ENCODE data around the gene NLGN1.

NLGN1 gene

GRCh38 chr3:173755161-173755560 is 357.6 kb downstream of the NLGN1 start:
- no peak for DNase-seq (ENCODE audit: low read depth, low spot score)

GRCh38 chr3:173761161-173761560 is 363.6 kb downstream of the NLGN1 start:
- DNase-seq (ENCODE audit: low read depth, low spot score) = no peak

GRCh38 chr3:173762501-173762900 is 365.0 kb downstream of the NLGN1 start:
- DNase-seq (ENCODE audit: low read depth, low spot score) = no peak

GRCh38 chr3:173770011-173770410 is 372.5 kb downstream of the NLGN1 start:
- DNase-seq (ENCODE audit: low read depth, low spot score) = no peak

- peak; percentile 24 for DNase-seq (ENCODE audit: low read depth, low spot score)
These were observed 373.4 kb downstream of the NLGN1 start for GRCh38 chr3:173770796-173771573.

- no peak for DNase-seq (ENCODE audit: low read depth, low spot score)
These were observed 376.3 kb downstream of the NLGN1 start for GRCh38 chr3:173773800-173774199.

- DNase-seq (ENCODE audit: low read depth, low spot score) = no peak
These were observed 376.8 kb downstream of the NLGN1 start for GRCh38 chr3:173774294-173774693.

- DNase-seq (ENCODE audit: low read depth, low spot score) = no peak
These were observed 380.7 kb downstream of the NLGN1 start for GRCh38 chr3:173778251-173778650.

GRCh38 chr3:173780067-173780466 is 382.5 kb downstream of the NLGN1 start:
- no peak for DNase-seq (ENCODE audit: low read depth, low spot score)

GRCh38 chr3:173785004-173785403 is 387.5 kb downstream of the NLGN1 start:
- peak; percentile 7 for DNase-seq (ENCODE audit: low read depth, low spot score)

GRCh38 chr3:173789530-173790162 is 392.1 kb downstream of the NLGN1 start:
- DNase-seq (ENCODE audit: low read depth, low spot score) = no peak

- no peak for DNase-seq (ENCODE audit: low read depth, low spot score)
These were observed 396.4 kb downstream of the NLGN1 start for GRCh38 chr3:173793963-173794362.

GRCh38 chr3:173796405-173796804 is 398.9 kb downstream of the NLGN1 start:
- no peak for DNase-seq (ENCODE audit: low read depth, low spot score)

- DNase-seq (ENCODE audit: low read depth, low spot score) = no peak
These were observed 399.3 kb downstream of the NLGN1 start for GRCh38 chr3:173796890-173797289.

- DNase-seq (ENCODE audit: low read depth, low spot score) = no peak
These were observed 401.7 kb downstream of the NLGN1 start for GRCh38 chr3:173799060-173799816.

- no peak for DNase-seq (ENCODE audit: low read depth, low spot score)
These were observed 402.6 kb downstream of the NLGN1 start for GRCh38 chr3:173800154-173800553.

- DNase-seq (ENCODE audit: low read depth, low spot score) = no peak
These were observed 417.3 kb downstream of the NLGN1 start for GRCh38 chr3:173814809-173815208.

- DNase-seq (ENCODE audit: low read depth, low spot score) = no peak
These were observed 421.8 kb downstream of the NLGN1 start for GRCh38 chr3:173819368-173819767.

GRCh38 chr3:173823911-173824460 is 426.4 kb downstream of the NLGN1 start:
- no peak for DNase-seq (ENCODE audit: low read depth, low spot score)

GRCh38 chr3:173825730-173826129 is 428.2 kb downstream of the NLGN1 start:
- no peak for DNase-seq (ENCODE audit: low read depth, low spot score)

GRCh38 chr3:173826416-173826815 is 428.9 kb downstream of the NLGN1 start:
- DNase-seq (ENCODE audit: low read depth, low spot score) = no peak

- DNase-seq (ENCODE audit: low read depth, low spot score) = no peak
These were observed 429.5 kb downstream of the NLGN1 start for GRCh38 chr3:173826901-173827609.

All from smooth muscle cell of the brain vasculature (primary cell).